Measurements from ENCODE around the gene SACM1L.

DNA sequence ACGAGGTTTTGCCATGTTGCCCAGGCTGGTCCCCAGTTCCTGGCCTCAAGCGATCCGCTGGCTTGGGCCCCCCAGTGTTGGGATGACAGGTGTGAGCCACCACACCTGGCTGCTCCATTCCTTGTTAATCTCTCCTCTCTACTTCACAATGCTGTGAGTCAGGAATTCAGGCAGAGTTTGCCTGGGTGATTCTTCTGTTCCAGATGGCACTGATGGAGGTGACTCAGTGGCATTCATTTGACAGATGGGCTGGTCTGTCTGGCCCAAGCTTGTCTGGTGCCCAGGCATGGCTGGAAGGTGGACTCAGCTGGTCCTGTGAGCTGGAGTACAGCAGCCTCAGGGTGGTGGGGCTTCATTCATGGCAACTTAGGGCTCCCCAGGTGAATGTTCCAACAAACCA is 63.9 kb downstream of the SACM1L start:
- TF ChIP-seq TEAD4 (IDR thresholded peaks at IDR 0.05; ENCODE audit: low read depth, low read length) (no peak), PHF8 (conservative IDR thresholded peaks at IDR 0.05; ENCODE audit: low read depth, low read length) (no peak), RNF2 (IDR thresholded peaks at IDR 0.05; ENCODE audit: borderline replicate concordance, low read depth, low read length, missing control alignments, poor library complexity, severe bottlenecking) (no peak), RAD21 (IDR thresholded peaks at IDR 0.05 in 1 of 2, conservative IDR thresholded peaks at IDR 0.05 in 1 of 2; ENCODE audit: low read depth in 2 of 2, low read length in 2 of 2) (no peak), CHD2 (IDR thresholded peaks at IDR 0.05; ENCODE audit: low read length) (no peak), CTCF (IDR thresholded peaks at IDR 0.05; ENCODE audit: control extremely low read depth in 1 of 3, insufficient read depth in 1 of 3, low read depth in 1 of 3, low read length in 3 of 3) (no peak), POLR2A (IDR thresholded peaks at IDR 0.05; ENCODE audit: control extremely low read depth in 1 of 2, low read depth in 2 of 2, low read length in 2 of 2) (no peak), BACH1 (IDR thresholded peaks at IDR 0.05; ENCODE audit: low read length) (no peak), RBBP5 (IDR thresholded peaks at IDR 0.05; ENCODE audit: borderline replicate concordance, low read depth, low read length) (no peak), CEBPB (IDR thresholded peaks at IDR 0.05; ENCODE audit: low read depth, low read length) (no peak), CREB1 (IDR thresholded peaks at IDR 0.05) (no peak), SP2 (IDR thresholded peaks at IDR 0.05; ENCODE audit: low read length) (no peak)

All from H1 (cell line).